ENCODE results near the gene PIP4K2A.

The PIP4K2A gene

GRCh38 chr10:22489467-22489866 lies 224.9 kb downstream of the PIP4K2A start:
- no peak for TF ChIP-seq ZFX (IDR thresholded peaks at IDR 0.05; ENCODE audit: borderline replicate concordance)
- no peak for TF ChIP-seq CTCF (IDR thresholded peaks at IDR 0.05)
- no peak overlapping the region for H3K27ac ChIP-seq

- TF ChIP-seq ZFX (IDR thresholded peaks at IDR 0.05; ENCODE audit: borderline replicate concordance) (no peak), CTCF (IDR thresholded peaks at IDR 0.05) (no peak)
- H3K27ac ChIP-seq = no peak overlapping the region
These were observed 227.9 kb downstream of the PIP4K2A start for GRCh38 chr10:22486431-22486830.

Data from 22Rv1 (cell line).